Measurements from ENCODE around the gene SIX3. TPM values are rescaled to one million over a fixed set of nuclear protein-coding genes. Genes with fewer than 3 reads are reported as not detected.

The SIX3 gene
- total and polyA plus RNA-seq, 4 experiments from 2014 or later, result not detected

- intact Hi-C loops (cut with micrococcal nuclease), result no loop called here
- Histone ChIP-seq H3K27ac (ENCODE audit: low read depth, low read length) (no peak overlapping the region), H3K4me1 (ENCODE audit: insufficient read depth, low read length) (peaks cover 34% of the 10 kb centered on the region), H3K9me3 (ENCODE audit: control insufficient read depth in 1 of 2, low read length in 2 of 2) (no peaks in the 10 kb centered on the region), H3K36me3 (ENCODE audit: insufficient read depth, low read length) (no peaks in the 10 kb centered on the region), H3K4me3 (ENCODE audit: low read length in 2 of 2) (no peak overlapping the region), H3K27me3 (ENCODE audit: insufficient read depth, low read length) (peaks cover 31% of the 10 kb centered on the region)
- CTCF ChIA-PET (ENCODE audit: partially characterized antibody), result interaction anchor here (0.8 kb wide), 1 partner anchor 15 kb away, joined by 3 read pairs; no protein-coding TSS in a partner anchor
- Mint-ChIP-seq H3K36me3 (no peaks in the 10 kb centered on the region), H3K27ac (no peak overlapping the region), H3K9me3 (no peaks in the 10 kb centered on the region), H3K27me3 (peaks cover 47 to 51% of the 10 kb centered on the region in 2 donors), H3K4me3 (peak overlapping the region in 5 of 8 donors; percentile 2 to 59 (median 6)), H3K4me1 (peaks cover 24 to 56% (median 40%) of the 10 kb centered on the region in 4 donors)
- POLR2A ChIA-PET (ENCODE audit: partially characterized antibody), result no interaction called here
- DNase-seq, result no peak
Observed at GRCh38 chr2:44940049-44940494, 1.4 kb upstream of the SIX3 start.

DNA sequence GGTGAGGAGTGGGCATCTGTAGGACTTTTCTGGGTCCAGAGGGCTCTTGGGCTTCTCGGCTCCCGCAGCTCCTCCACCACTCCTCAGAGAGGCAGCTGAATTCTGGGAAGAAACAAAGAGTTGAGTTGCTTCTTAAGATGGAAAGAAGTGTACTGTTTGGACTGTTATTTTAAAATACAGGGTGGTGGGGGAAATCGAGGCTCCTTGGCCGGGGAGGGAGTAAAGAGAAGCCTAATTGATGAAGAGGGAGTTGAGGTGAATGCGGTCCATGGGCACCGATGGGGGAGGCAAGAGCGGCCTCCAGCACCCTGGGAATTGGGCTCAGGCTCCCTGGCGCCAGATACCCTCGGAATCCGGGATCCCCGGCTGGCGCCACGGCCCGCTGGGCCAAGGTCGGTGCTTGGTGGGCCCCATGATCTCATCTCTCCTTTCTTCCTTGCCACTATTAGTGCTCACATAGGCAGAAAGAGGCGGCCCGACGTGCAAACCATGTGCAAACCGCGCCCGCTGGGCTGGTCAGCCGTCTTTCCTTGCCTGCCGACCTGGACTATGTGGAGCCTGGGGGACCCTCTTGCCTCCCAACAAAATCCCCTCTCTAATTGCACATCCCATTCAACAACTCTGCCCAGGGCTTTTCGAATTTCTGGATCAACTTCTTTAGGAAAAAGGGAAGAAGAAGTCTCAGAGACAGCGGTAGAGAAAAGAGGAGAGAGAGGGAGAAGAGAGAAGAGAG, 604 bp upstream of the SIX3 start:
- Histone ChIP-seq H3K9me3 (ENCODE audit: control insufficient read depth in 1 of 2, low read length in 2 of 2) (no peaks in the 10 kb centered on the region), H3K36me3 (ENCODE audit: insufficient read depth, low read length) (no peaks in the 10 kb centered on the region), H3K4me3 (ENCODE audit: low read length in 2 of 2) (peak overlapping the region in 1 of 2 donors; percentile 35), H3K27me3 (ENCODE audit: insufficient read depth, low read length) (peaks cover 35% of the 10 kb centered on the region), H3K4me1 (ENCODE audit: insufficient read depth, low read length) (peaks cover 36% of the 10 kb centered on the region), H3K27ac (ENCODE audit: low read depth, low read length) (no peak overlapping the region)
- Mint-ChIP-seq H3K27ac (no peak overlapping the region), H3K9me3 (peaks cover 0 to 1% (median 0%) of the 10 kb centered on the region in 8 donors), H3K4me1 (peaks cover 27 to 64% (median 45%) of the 10 kb centered on the region in 4 donors), H3K27me3 (peaks cover 53 to 57% of the 10 kb centered on the region in 2 donors), H3K36me3 (no peaks in the 10 kb centered on the region), H3K4me3 (peak overlapping the region; percentile 80 to 87 (median 85))
- CTCF ChIA-PET (ENCODE audit: partially characterized antibody), result no interaction called here
- intact Hi-C loops (cut with micrococcal nuclease), result no loop called here
- POLR2A ChIA-PET (ENCODE audit: partially characterized antibody), result no interaction called here
- no peak for DNase-seq

DNA sequence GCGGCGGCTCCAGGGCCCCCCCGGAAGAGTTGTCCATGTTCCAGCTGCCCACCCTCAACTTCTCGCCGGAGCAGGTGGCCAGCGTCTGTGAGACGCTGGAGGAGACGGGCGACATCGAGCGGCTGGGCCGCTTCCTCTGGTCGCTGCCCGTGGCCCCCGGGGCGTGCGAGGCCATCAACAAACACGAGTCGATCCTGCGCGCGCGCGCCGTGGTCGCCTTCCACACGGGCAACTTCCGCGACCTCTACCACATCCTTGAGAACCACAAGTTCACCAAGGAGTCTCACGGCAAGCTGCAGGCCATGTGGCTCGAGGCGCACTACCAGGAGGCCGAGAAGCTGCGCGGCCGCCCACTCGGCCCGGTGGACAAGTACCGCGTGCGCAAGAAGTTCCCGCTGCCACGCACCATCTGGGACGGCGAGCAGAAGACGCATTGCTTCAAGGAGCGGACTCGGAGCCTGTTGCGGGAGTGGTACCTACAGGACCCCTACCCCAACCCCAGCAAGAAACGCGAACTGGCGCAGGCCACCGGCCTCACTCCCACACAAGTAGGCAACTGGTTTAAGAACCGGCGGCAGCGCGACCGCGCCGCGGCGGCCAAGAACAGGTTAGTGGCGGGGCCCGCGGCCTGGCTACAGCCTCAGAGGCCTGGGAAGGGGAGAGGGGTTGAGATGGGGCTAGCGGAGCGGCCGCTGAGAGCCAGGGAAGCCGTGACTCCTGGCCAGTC, 965 bp downstream of the SIX3 start:
- H3K27ac Mint-ChIP-seq, result no peak overlapping the region
- CTCF ChIA-PET (ENCODE audit: partially characterized antibody), result no interaction called here

DNA sequence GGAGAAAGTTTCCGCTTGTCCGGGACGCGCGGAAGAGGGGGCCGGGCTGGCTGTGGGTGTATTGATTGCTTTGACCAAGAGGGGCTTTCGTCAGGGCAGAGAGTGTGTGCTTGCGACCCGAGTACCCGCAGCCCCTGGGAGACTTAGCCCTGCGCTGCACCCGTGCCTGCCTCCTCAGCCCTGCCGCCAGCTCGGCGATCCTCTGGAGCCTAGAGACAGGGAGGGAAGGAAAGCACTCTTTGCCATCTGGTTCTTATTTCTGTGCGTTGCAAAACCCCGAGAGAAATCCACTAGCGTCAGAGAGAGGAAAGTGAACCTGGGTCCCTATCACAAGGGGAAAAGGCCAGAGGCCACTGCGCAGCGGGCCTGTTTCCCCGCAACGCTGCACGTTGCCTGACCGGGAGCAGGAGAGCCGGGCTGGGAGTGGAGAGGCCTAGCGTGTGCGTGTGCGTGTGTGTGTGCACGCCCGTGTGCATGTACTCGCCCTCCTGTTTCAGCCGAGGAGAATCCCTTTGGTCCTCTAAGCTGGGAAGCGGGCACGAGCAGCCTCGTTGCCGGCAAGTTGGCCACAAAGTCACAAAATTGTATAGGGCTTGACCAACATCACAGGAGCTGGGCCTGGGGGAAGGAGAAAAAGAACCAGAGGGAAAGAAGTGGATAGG, 1.7 kb downstream of the SIX3 start:
- Mint-ChIP-seq H3K4me1 (peaks cover 21 to 55% (median 40%) of the 10 kb centered on the region in 4 donors), H3K27me3 (peaks cover 59 to 63% of the 10 kb centered on the region in 2 donors), H3K4me3 (peak overlapping the region in 6 of 8 donors; percentile 31 to 73 (median 59)), H3K9me3 (peaks cover 0 to 1% (median 0%) of the 10 kb centered on the region in 8 donors), H3K27ac (no peak overlapping the region), H3K36me3 (no peaks in the 10 kb centered on the region)
- no peak for DNase-seq
- POLR2A ChIA-PET (ENCODE audit: partially characterized antibody), result no interaction called here
- H3K36me3 ChIP-seq (ENCODE audit: insufficient read depth, low read length), result no peaks in the 10 kb centered on the region
- H3K27me3 ChIP-seq (ENCODE audit: insufficient read depth, low read length), result peaks cover 15% of the 10 kb centered on the region
- intact Hi-C loops (cut with micrococcal nuclease), result no loop called here
- CTCF ChIA-PET (ENCODE audit: partially characterized antibody), result interaction anchor here (1.2 kb wide), 2 partner anchors 12 to 13 kb away, joined by 3 to 4 read pairs; no protein-coding TSS in a partner anchor
- no peaks in the 10 kb centered on the region for H3K9me3 ChIP-seq (ENCODE audit: control insufficient read depth in 1 of 2, low read length in 2 of 2)
- H3K27ac ChIP-seq (ENCODE audit: low read depth, low read length), result no peak overlapping the region
- peaks cover 27% of the 10 kb centered on the region for H3K4me1 ChIP-seq (ENCODE audit: insufficient read depth, low read length)
- no peak overlapping the region for H3K4me3 ChIP-seq (ENCODE audit: low read length in 2 of 2)

More for the DNA sequence above, 965 bp downstream of the SIX3 start:
- peaks cover 0 to 1% (median 0%) of the 10 kb centered on the region in 8 donors for H3K9me3 Mint-ChIP-seq
- H3K36me3 ChIP-seq (ENCODE audit: insufficient read depth, low read length), result no peaks in the 10 kb centered on the region
- no peaks in the 10 kb centered on the region for H3K36me3 Mint-ChIP-seq
- H3K4me3 Mint-ChIP-seq, result peak overlapping the region; percentile 31 to 80 (median 64)
- no peak overlapping the region for H3K4me3 ChIP-seq (ENCODE audit: low read length in 2 of 2)
- no peak overlapping the region for H3K27ac ChIP-seq (ENCODE audit: low read depth, low read length)
- DNase-seq, result no peak
- peaks cover 52 to 58% of the 10 kb centered on the region in 2 donors for H3K27me3 Mint-ChIP-seq
- peaks cover 19% of the 10 kb centered on the region for H3K27me3 ChIP-seq (ENCODE audit: insufficient read depth, low read length)
- peaks cover 21 to 57% (median 41%) of the 10 kb centered on the region in 4 donors for H3K4me1 Mint-ChIP-seq
- POLR2A ChIA-PET (ENCODE audit: partially characterized antibody), result no interaction called here
- H3K4me1 ChIP-seq (ENCODE audit: insufficient read depth, low read length), result peaks cover 32% of the 10 kb centered on the region
- no peaks in the 10 kb centered on the region for H3K9me3 ChIP-seq (ENCODE audit: control insufficient read depth in 1 of 2, low read length in 2 of 2)
- intact Hi-C loops (cut with micrococcal nuclease), result no loop called here

DNA sequence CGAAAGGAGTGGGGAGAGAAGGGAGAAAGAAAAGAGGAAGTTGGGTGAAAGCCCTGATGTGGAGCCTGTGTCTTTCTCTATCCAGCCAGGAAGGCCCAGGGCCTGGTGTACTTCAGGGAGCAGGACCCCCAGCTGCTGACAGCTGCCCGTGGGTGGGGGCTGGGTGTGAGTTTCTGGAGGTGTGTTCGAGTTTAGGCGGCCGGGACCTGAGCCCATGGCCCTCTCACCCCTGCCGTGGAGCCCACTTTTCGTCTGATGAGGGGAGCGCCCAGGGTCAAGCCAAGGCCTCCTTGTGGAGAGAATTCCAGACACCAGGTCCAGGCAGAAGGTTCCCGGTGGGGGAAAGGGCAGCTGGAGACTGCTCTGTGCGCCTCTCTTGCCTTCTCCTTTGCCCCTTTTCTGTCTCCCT, 2.2 kb downstream of the SIX3 start:
- intact Hi-C loops (cut with micrococcal nuclease), result no loop called here
- H3K36me3 ChIP-seq (ENCODE audit: insufficient read depth, low read length), result no peaks in the 10 kb centered on the region
- H3K4me1 ChIP-seq (ENCODE audit: insufficient read depth, low read length), result peaks cover 24% of the 10 kb centered on the region
- H3K4me1 Mint-ChIP-seq, result peaks cover 21 to 55% (median 38%) of the 10 kb centered on the region in 4 donors
- no peaks in the 10 kb centered on the region for H3K36me3 Mint-ChIP-seq
- H3K9me3 ChIP-seq (ENCODE audit: control insufficient read depth in 1 of 2, low read length in 2 of 2), result no peaks in the 10 kb centered on the region
- H3K27me3 Mint-ChIP-seq, result peaks cover 61 to 64% of the 10 kb centered on the region in 2 donors
- H3K27me3 ChIP-seq (ENCODE audit: insufficient read depth, low read length), result peaks cover 12% of the 10 kb centered on the region
- DNase-seq, result no peak
- ChIA-PET POLR2A (ENCODE audit: partially characterized antibody) (no interaction called here), CTCF (ENCODE audit: partially characterized antibody) (interaction anchor here (1.2 kb wide), 2 partner anchors 11 to 13 kb away, joined by 3 to 4 read pairs; no protein-coding TSS in a partner anchor)
- no peak overlapping the region for H3K4me3 ChIP-seq (ENCODE audit: low read length in 2 of 2)
- H3K27ac Mint-ChIP-seq, result no peak overlapping the region
- peak overlapping the region in 6 of 8 donors; percentile 31 to 73 (median 54) for H3K4me3 Mint-ChIP-seq
- H3K27ac ChIP-seq (ENCODE audit: low read depth, low read length), result no peak overlapping the region
- peaks cover 0 to 1% (median 0%) of the 10 kb centered on the region in 8 donors for H3K9me3 Mint-ChIP-seq

- Histone ChIP-seq H3K36me3 (ENCODE audit: insufficient read depth, low read length) (no peaks in the 10 kb centered on the region), H3K9me3 (ENCODE audit: control insufficient read depth in 1 of 2, low read length in 2 of 2) (no peaks in the 10 kb centered on the region), H3K4me1 (ENCODE audit: insufficient read depth, low read length) (peaks cover 24% of the 10 kb centered on the region), H3K4me3 (ENCODE audit: low read length in 2 of 2) (no peak overlapping the region), H3K27ac (ENCODE audit: low read depth, low read length) (no peak overlapping the region), H3K27me3 (ENCODE audit: insufficient read depth, low read length) (peaks cover 19% of the 10 kb centered on the region)
- Mint-ChIP-seq H3K27me3 (peaks cover 67 to 69% of the 10 kb centered on the region in 2 donors), H3K9me3 (peaks cover 0 to 1% (median 0%) of the 10 kb centered on the region in 8 donors), H3K4me1 (peaks cover 21 to 55% (median 38%) of the 10 kb centered on the region in 4 donors), H3K27ac (no peak overlapping the region), H3K36me3 (no peaks in the 10 kb centered on the region), H3K4me3 (peak overlapping the region in 6 of 8 donors; percentile 27 to 78 (median 48))
- ChIA-PET POLR2A (ENCODE audit: partially characterized antibody) (no interaction called here), CTCF (ENCODE audit: partially characterized antibody) (interaction anchor here (1.2 kb wide), 2 partner anchors 11 to 12 kb away, joined by 3 to 4 read pairs; no protein-coding TSS in a partner anchor)
- no peak for DNase-seq
- intact Hi-C loops (cut with micrococcal nuclease), result no loop called here
Observed at GRCh38 chr2:44944102-44944951, 2.8 kb downstream of the SIX3 start.

Measured in CD4-positive, alpha-beta memory T cell (primary cell).